Cardiac fibroblast (primary cell): ENCODE measurements around the gene ABCB1.

ENCODE experiments used
- DNase-seq, 2 donors: peaks; one replicate each; pipeline versions ENCODE4 v3.0.0 to v3.0.0-alpha.2; 2010; ENCODE audit warnings: low read depth in 2 of 2
- H3K4me3 ChIP-seq, 2 donors: replicated peaks in 1 of 2; 1 replicate in 1 of 2; 2 replicates in 1 of 2; pipeline ENCODE4 v1.5.1; 2011; ENCODE audit warnings: low read depth in 2 of 2, low read length in 2 of 2, mild to moderate bottlenecking in 2 of 2, moderate library complexity in 1 of 2
- TF ChIP-seq, protein P1 (sequence below): IDR thresholded peaks from one replicate; pipeline ENCODE4 v1.5.1; 2011; ENCODE audit warnings: low read depth, mild to moderate bottlenecking, low read length, inconsistent platforms

The ABCB1 gene

DNA sequence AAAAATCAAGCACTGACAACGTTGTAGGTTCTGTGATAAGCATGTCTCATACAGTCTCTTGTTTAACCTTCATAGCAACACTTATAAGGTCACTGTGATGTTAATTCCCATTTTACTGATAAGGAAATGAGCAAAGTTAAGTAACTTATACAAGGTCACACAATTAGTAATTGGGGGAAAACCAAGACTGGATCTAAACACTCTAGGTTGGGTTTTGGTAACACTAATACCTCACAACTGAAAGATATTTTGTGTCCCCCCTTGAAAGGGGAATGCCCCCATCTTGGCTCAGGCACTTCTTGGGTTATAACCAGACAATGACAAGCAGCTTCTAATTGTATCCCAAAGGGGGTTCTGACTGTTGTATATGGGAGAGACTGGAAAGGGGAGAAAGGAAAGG, 89.2 kb downstream of the ABCB1 start:
- no peak overlapping the region for H3K4me3 ChIP-seq
- DNase-seq: no peak
- TF ChIP-seq, protein P1, sequence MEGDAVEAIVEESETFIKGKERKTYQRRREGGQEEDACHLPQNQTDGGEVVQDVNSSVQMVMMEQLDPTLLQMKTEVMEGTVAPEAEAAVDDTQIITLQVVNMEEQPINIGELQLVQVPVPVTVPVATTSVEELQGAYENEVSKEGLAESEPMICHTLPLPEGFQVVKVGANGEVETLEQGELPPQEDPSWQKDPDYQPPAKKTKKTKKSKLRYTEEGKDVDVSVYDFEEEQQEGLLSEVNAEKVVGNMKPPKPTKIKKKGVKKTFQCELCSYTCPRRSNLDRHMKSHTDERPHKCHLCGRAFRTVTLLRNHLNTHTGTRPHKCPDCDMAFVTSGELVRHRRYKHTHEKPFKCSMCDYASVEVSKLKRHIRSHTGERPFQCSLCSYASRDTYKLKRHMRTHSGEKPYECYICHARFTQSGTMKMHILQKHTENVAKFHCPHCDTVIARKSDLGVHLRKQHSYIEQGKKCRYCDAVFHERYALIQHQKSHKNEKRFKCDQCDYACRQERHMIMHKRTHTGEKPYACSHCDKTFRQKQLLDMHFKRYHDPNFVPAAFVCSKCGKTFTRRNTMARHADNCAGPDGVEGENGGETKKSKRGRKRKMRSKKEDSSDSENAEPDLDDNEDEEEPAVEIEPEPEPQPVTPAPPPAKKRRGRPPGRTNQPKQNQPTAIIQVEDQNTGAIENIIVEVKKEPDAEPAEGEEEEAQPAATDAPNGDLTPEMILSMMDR: no peak

DNA sequence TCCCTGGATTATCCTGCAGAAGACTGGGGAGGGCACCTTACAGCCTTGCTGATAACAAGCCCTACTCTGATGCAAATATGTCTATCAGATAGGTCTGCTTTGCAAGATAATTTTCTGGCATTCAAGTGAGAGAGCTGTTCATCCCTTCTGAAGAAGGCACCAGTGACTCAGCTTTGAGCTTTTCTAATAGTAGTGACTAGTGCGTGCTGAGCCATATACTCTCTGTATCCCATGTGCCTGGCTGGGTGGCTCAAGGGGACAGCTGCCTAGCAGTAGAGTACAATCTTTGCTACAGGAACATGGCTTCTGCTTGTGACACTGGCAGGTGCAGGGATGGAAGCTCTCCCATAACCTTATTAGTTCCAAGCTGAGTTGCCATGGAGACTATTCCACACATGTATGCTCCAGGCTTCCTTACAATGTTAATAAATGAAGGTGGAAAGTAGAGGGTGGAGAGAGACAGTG, 90.2 kb downstream of the ABCB1 start:
- TF ChIP-seq, protein P1: no peak
- no peak overlapping the region for H3K4me3 ChIP-seq
- no peak for DNase-seq

DNA sequence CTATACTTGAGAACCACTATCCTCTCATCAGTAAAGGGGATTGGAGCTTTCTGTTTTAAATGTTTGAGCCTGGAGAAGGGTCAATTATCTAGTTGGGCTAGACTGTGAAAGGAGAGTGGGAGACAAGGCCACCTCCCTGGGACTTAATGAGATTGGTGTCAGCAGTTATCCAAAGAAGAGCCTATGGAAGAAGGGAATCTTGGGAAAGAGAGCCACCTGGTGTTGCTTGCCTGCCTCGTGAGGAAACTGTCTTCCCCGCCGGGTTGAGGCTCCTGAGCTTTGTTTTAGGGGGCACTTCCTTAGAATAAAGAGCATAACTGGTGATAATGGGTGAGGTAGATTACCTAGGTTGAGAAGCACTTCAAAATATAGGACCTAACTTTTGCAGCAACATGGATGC, 93.2 kb downstream of the ABCB1 start:
- no peak overlapping the region for H3K4me3 ChIP-seq
- DNase-seq: no peak
- TF ChIP-seq, protein P1: no peak

DNA sequence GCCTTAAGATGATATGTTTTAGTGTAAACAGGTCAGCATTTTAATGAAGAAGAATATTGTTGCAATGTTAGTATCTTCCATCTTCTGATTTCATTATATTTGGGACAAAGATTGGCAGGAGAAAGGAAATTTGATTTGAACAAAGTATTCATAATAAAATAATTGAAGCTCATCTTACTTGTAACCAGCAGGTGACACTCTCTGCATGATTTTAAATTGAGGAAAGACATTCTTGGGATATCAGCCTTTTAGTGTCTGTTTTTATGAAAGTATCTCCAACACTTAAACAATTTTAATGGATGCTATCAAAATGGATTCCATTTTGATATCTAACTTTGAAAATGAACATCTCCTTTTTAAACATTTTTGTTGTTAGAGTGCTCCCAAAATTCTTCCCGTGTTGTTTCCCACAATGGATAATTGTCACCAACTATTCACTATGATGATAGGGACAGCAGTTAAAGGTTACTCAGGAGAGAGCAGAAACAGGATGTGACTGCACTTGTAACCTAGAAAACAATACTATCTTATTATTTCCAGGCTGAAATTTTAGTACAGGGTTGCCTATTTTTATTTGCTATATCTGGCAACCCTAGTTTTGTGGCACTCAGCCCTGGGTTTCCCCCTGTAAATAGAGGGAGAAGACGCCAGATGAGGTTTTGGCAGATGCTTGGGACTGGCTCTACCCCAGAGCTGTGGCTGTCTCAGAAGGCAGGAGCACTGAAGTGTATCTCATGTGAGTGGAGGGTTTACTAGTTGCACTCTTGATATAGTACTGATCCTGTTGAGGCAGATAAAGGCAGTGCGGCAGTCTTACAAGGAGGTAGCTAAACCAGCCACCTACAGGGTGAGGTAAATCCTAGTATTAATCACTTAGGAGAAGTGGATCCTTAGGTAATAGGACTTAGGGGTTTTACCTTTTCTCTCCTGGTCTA, 94.2 kb downstream of the ABCB1 start:
- peak; percentile 19 to 44 for DNase-seq
- no peak overlapping the region for H3K4me3 ChIP-seq
- TF ChIP-seq, protein P1: peak; percentile 12

DNA sequence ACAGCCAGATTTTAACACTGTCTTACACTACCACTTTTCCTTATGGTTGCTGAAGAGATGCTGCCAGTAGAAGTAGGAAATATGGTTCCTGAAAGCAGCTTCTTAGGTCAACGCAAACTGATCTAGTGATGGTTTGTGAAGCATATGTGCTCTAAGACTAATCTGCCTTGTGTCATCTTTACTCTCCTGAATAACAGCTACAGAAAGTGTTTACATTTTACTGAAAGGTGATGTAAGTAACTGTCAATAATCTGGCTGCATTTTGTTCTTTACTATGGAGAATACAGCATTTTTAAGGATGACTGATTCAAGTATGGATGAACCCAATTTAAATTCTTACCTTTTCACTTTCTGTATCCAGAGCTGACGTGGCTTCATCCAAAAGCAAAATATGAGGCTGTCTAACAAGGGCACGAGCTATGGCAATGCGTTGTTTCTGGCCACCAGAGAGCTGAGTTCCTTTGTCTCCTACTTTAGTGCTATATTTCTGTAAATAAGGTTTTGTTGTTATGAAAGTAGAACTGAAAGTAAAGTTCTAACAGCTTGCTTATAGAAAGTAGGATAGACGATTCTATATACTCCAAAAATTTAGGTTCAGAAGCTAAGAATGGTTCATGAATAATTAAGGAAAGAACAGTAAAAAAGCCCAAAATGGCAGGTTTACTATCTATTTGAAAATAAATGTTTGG, 95.0 kb downstream of the ABCB1 start:
- no peak overlapping the region for H3K4me3 ChIP-seq
- TF ChIP-seq, protein P1: no peak
- DNase-seq: no peak

DNA sequence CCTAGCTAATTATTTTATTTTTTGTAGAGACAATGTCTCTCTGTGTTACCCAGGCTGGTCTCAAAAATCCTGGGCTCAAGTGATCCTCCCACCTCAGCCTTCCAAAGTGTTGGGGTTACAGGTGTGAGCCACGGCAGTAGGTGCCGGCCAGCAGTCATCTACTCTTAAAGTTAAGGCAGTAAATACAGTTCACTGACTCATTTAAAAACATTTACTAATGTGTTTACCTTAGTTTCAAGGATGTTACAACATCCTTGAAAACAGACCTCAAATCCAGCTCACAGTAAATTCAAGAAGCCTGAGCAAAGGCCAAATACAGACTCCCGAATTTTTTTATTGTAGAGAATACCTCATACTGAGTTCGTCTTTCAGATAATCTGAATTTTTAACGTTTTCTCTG, 95.6 kb downstream of the ABCB1 start:
- TF ChIP-seq, protein P1: no peak
- no peak overlapping the region for H3K4me3 ChIP-seq
- DNase-seq: no peak
